Suprapubic skin (tissue), 4 donors: Measurements from ENCODE around the gene INCENP.

Experiments
- EP300 ChIP-seq: sonication (generic); formaldehyde crosslinking; IDR thresholded peaks from one replicate; pipeline ENCODE4 v1.6.1; 2017; ENCODE audit warnings: antibody characterized with exemption
- POLR2AphosphoS5 ChIP-seq, 3 donors: sonication (generic); formaldehyde crosslinking; IDR thresholded peaks; one replicate each; pipeline ENCODE4 v1.6.1; 2017; ENCODE audit warnings: antibody characterized with exemption in 3 of 3
- TF ChIP-seq, protein P1 (sequence below), 2 donors: fragments of 200-600 bp in 1 of 2; fragments of 450-650 bp in 1 of 2; sonication (generic) in 1 of 2; IDR thresholded peaks; one replicate each; pipeline ENCODE4 v1.5.1; 2016 to 2019; ENCODE audit warnings: antibody characterized with exemption in 2 of 2, mild to moderate bottlenecking in 1 of 2, moderate library complexity in 1 of 2

DNA sequence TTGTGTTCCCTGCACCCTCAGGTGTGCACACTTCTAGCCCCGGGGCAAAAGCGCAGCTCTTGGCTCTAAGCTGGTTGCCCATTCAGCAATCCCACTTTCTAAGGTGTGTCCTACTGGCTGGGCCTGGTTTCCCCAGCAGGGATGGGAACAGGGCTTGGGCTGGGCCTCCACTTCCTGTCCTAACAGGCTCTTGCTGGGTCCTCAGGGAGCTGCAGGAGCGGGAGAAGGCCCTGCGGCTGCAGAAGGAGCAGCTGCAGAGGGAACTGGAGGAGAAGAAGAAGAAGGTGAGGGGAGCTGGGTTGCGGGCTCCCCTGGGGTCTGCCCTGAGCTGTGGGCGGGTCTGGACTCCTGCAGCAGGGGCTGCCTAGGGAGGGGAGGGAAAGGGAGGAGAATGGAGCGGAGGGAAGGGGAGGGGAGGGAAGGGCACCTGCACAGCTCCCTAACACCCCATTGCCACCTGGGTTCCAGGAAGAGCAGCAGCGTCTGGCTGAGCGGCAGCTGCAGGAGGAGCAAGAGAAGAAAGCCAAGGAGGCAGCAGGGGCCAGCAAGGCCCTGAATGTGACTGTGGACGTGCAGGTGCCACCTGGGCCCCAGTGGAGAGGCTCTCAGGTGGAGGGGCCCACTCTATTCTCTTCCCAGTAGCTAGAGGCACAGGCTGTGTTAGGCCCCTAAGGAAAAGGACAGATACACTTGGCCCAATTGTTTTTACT lies 24.6 kb downstream of the INCENP start:
- TF ChIP-seq, protein P1, sequence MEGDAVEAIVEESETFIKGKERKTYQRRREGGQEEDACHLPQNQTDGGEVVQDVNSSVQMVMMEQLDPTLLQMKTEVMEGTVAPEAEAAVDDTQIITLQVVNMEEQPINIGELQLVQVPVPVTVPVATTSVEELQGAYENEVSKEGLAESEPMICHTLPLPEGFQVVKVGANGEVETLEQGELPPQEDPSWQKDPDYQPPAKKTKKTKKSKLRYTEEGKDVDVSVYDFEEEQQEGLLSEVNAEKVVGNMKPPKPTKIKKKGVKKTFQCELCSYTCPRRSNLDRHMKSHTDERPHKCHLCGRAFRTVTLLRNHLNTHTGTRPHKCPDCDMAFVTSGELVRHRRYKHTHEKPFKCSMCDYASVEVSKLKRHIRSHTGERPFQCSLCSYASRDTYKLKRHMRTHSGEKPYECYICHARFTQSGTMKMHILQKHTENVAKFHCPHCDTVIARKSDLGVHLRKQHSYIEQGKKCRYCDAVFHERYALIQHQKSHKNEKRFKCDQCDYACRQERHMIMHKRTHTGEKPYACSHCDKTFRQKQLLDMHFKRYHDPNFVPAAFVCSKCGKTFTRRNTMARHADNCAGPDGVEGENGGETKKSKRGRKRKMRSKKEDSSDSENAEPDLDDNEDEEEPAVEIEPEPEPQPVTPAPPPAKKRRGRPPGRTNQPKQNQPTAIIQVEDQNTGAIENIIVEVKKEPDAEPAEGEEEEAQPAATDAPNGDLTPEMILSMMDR (IDR thresholded peaks at IDR 0.05) = no peak
- TF ChIP-seq POLR2AphosphoS5 (IDR thresholded peaks at IDR 0.05) (no peak), EP300 (no peak)
